Tibial artery (tissue), 4 donors: ENCODE measurements around the gene GRIA2.

Experiments used
- DNase-seq, 2 donors: peaks; one replicate each; pipeline ENCODE4 v3.0.0-alpha.2; 2019
- H3K27ac ChIP-seq, 2 donors: fragments of 200-600 bp; sonication (generic) in 1 of 2; 1 replicate in 1 of 2; 2 replicates in 1 of 2; pipeline ENCODE4 v1.5.1; 2018 to 2019; ENCODE audit warnings: mild to moderate bottlenecking in 1 of 2
- H3K27me3 ChIP-seq, 2 donors: fragments of 200-600 bp; sonication (generic) in 1 of 2; one replicate each; pipeline versions ENCODE4 v1.5.1 to v1.6.0; 2016 to 2019
- H3K36me3 ChIP-seq, 3 donors: fragments of 200-600 bp; sonication (generic) in 2 of 3; one replicate each; pipeline ENCODE4 v1.5.1; 2016 to 2019; ENCODE audit warnings: mild to moderate bottlenecking in 2 of 3
- H3K4me1 ChIP-seq, 4 donors: fragments of 200-600 bp; sonication (generic) in 2 of 4; 1 replicate in 3 of 4; 2 replicates in 1 of 4; pipeline ENCODE4 v1.5.1; 2016 to 2019
- H3K4me3 ChIP-seq, 2 donors: fragments of 200-600 bp; sonication (generic) in 1 of 2; 1 replicate in 1 of 2; 2 replicates in 1 of 2; pipeline ENCODE4 v1.5.1; 2018 to 2019; ENCODE audit warnings: mild to moderate bottlenecking in 2 of 2
- H3K9me3 ChIP-seq, 3 donors: fragments of 200-600 bp; sonication (generic) in 1 of 3; one replicate each; pipeline ENCODE4 v1.5.1; 2016 to 2019
- CTCF ChIP-seq, 2 experiments: fragments of 200-600 bp in 1 of 2; fragments of 450-650 bp in 1 of 2; IDR thresholded peaks; one replicate each; pipeline ENCODE4 v1.5.1; 2017 to 2019; ENCODE audit warnings: antibody characterized with exemption in 2 of 2, mild to moderate bottlenecking in 1 of 2, moderate library complexity in 1 of 2
- intact Hi-C: fragments of 100-400 bp; cut with DNase I; formaldehyde crosslinking; loops from one replicate; pipeline ENCODE4 v1.15.0; 2023; ENCODE audit warnings: low total_unique reads

GRIA2 gene

GRCh38 chr4:157303471-157303960 is 83.0 kb downstream of the GRIA2 start:
- no peak overlapping the region for H3K4me3 ChIP-seq

GRCh38 chr4:157304769-157305168 is 84.2 kb downstream of the GRIA2 start:
- no peaks in the 10 kb centered on the region for H3K27me3 ChIP-seq
- H3K9me3 ChIP-seq: no peaks in the 10 kb centered on the region
- no peak overlapping the region for H3K27ac ChIP-seq
- no peak for DNase-seq
- no peaks in the 10 kb centered on the region for H3K36me3 ChIP-seq
- no peak overlapping the region for H3K4me3 ChIP-seq
- intact Hi-C loops: no loop called here
- H3K4me1 ChIP-seq: peaks cover 0 to 28% (median 2%) of the 10 kb centered on the region in 4 donors
- TF ChIP-seq CTCF (IDR thresholded peaks at IDR 0.05): no peak

More at GRCh38 chr4:157303471-157303960, 83.0 kb downstream of the GRIA2 start:
- H3K36me3 ChIP-seq: no peaks in the 10 kb centered on the region
- H3K4me1 ChIP-seq: peaks cover 0 to 28% (median 2%) of the 10 kb centered on the region in 4 donors
- no peaks in the 10 kb centered on the region for H3K27me3 ChIP-seq
- TF ChIP-seq CTCF (IDR thresholded peaks at IDR 0.05): no peak
- no peaks in the 10 kb centered on the region for H3K9me3 ChIP-seq
- no peak overlapping the region for H3K27ac ChIP-seq
- no peak for DNase-seq
- intact Hi-C loops: no loop called here

GRCh38 chr4:157312702-157313101 is 92.2 kb downstream of the GRIA2 start:
- no peaks in the 10 kb centered on the region for H3K27me3 ChIP-seq
- H3K36me3 ChIP-seq: no peaks in the 10 kb centered on the region
- H3K4me1 ChIP-seq: peaks cover 0 to 4% (median 0%) of the 10 kb centered on the region in 4 donors
- intact Hi-C loops: no loop called here
- TF ChIP-seq CTCF (IDR thresholded peaks at IDR 0.05): no peak
- no peak overlapping the region for H3K27ac ChIP-seq
- no peak overlapping the region for H3K4me3 ChIP-seq
- no peak for DNase-seq
- H3K9me3 ChIP-seq: no peaks in the 10 kb centered on the region

GRCh38 chr4:157314906-157315305 is 94.4 kb downstream of the GRIA2 start:
- intact Hi-C loops: no loop called here
- no peak for TF ChIP-seq CTCF (IDR thresholded peaks at IDR 0.05)
- H3K27ac ChIP-seq: no peak overlapping the region
- no peaks in the 10 kb centered on the region for H3K36me3 ChIP-seq
- H3K4me3 ChIP-seq: no peak overlapping the region
- H3K4me1 ChIP-seq: no peaks in the 10 kb centered on the region
- no peaks in the 10 kb centered on the region for H3K9me3 ChIP-seq
- H3K27me3 ChIP-seq: no peaks in the 10 kb centered on the region
- no peak for DNase-seq

GRCh38 chr4:157315968-157316367 is 95.4 kb downstream of the GRIA2 start:
- H3K36me3 ChIP-seq: no peaks in the 10 kb centered on the region
- no peaks in the 10 kb centered on the region for H3K9me3 ChIP-seq
- H3K27ac ChIP-seq: no peak overlapping the region
- no peak for TF ChIP-seq CTCF (IDR thresholded peaks at IDR 0.05)
- H3K27me3 ChIP-seq: no peaks in the 10 kb centered on the region
- intact Hi-C loops: no loop called here
- no peak for DNase-seq
- H3K4me1 ChIP-seq: no peaks in the 10 kb centered on the region
- H3K4me3 ChIP-seq: no peak overlapping the region

- Histone ChIP-seq H3K4me3 (no peak overlapping the region), H3K36me3 (no peaks in the 10 kb centered on the region), H3K27ac (no peak overlapping the region), H3K9me3 (no peaks in the 10 kb centered on the region), H3K4me1 (no peaks in the 10 kb centered on the region), H3K27me3 (no peaks in the 10 kb centered on the region)
- no peak for DNase-seq
- TF ChIP-seq CTCF (IDR thresholded peaks at IDR 0.05): no peak
- intact Hi-C loops: no loop called here
Observed at GRCh38 chr4:157320092-157320491, 99.6 kb downstream of the GRIA2 start.
